ENCODE results near the gene CRYBG1.

- TF ChIP-seq CTCF (IDR thresholded peaks at IDR 0.05): no peak
- no peak for TF ChIP-seq POLR2A (IDR thresholded peaks at IDR 0.05)
These were observed 152.6 kb downstream of the CRYBG1 start for GRCh38 chr6:106512968-106513574.

Measured in lower leg skin (tissue), 3 donors.